GM12878 (cell line): ENCODE results near the gene PLXNB3. TPM values are rescaled to one million over a fixed set of nuclear protein-coding genes. Genes with fewer than 3 reads are reported as not detected.

ENCODE experiments used
- ATAC-seq: fragments of 200-7000 bp; cut with Tn5 transposase; 3 replicates; pipeline ENCODE4 v1.9.1; 2020; ENCODE audit warnings: mild to moderate bottlenecking, moderate library complexity
- BruUV-seq: library from RNA; stranded (reverse); fragments of 400-500 nt; replicated peaks from 2 replicates; lab custom pipeline; 2021; lab: Mats Ljungman, UMichigan
- CTCF ChIA-PET: fragments of 300-600 bp; sonication (Branson Sonifier 250); formaldehyde crosslinking; extraction: SDS; loops from one replicate; lab custom pipeline; 2021; ENCODE audit warnings: inconsistent platforms; lab: Yijun Ruan, JAX
- POLR2A ChIA-PET: fragments of 350-600 bp; formaldehyde crosslinking; extraction: SDS; loops from one replicate; lab custom pipeline; 2021; ENCODE audit warnings: inconsistent platforms; lab: Charles Lee
- RAD21 ChIA-PET: fragments of 300-600 bp; sonication (Branson Sonifier 250); formaldehyde crosslinking; loops from one replicate; lab custom pipeline; 2023; ENCODE audit warnings: antibody characterized with exemption; ENCODE audit not compliant: unreplicated experiment; lab: Charles Lee
- SMC1A ChIA-PET: fragments of 300-600 bp; sonication (Branson Sonifier 250); formaldehyde crosslinking; loops from one replicate; lab custom pipeline; 2023; ENCODE audit not compliant: unreplicated experiment, uncharacterized antibody; lab: Charles Lee
- DNase-seq: peaks from one replicate; pipeline ENCODE4 v3.0.0-alpha.2; 2011; ENCODE audit warnings: low read depth, low spot score
- FAIRE-seq: peaks from 3 replicates; lab custom pipeline; 2011; peaks lifted over from hg19 to GRCh38; lab: Jason Lieb, UNC
- H2AFZ ChIP-seq: 2 replicates; pipeline ENCODE4 v1.6.0; 2011; ENCODE audit warnings: low read depth, low read length, control low read depth; ENCODE audit not compliant: control insufficient read depth
- H3K27ac ChIP-seq: 2 replicates; pipeline ENCODE4 v1.5.1; 2011; ENCODE audit warnings: control low read depth; ENCODE audit not compliant: control insufficient read depth, insufficient read depth
- H3K27me3 ChIP-seq, 2 experiments: replicated peaks in 1 of 2; 2 replicates each; pipeline versions ENCODE4 v1.6.0 to v1.6.1; 2011; ENCODE audit warnings: low read length in 1 of 2; ENCODE audit not compliant: control insufficient read depth in 2 of 2, insufficient read depth in 2 of 2
- H3K36me3 ChIP-seq, 2 experiments: 2 replicates each; pipeline ENCODE4 v1.5.1; 2011; ENCODE audit warnings: low read length in 1 of 2; ENCODE audit not compliant: control insufficient read depth in 2 of 2, insufficient read depth in 2 of 2
- H3K4me1 ChIP-seq: 2 replicates; pipeline ENCODE4 v1.6.1; 2011; ENCODE audit warnings: mild to moderate bottlenecking, low read length, moderate library complexity, mixed read lengths; ENCODE audit not compliant: control insufficient read depth, insufficient read depth
- H3K4me2 ChIP-seq: 2 replicates; pipeline ENCODE4 v1.6.0; 2011; ENCODE audit warnings: control low read depth; ENCODE audit not compliant: control insufficient read depth, insufficient read depth
- H3K4me3 ChIP-seq: fragments of 200-600 bp; sonication (generic); 2 replicates; pipeline ENCODE4 v1.5.1; 2016
- H3K79me2 ChIP-seq: 2 replicates; pipeline ENCODE4 v1.6.0; 2011; ENCODE audit warnings: low read length; ENCODE audit not compliant: control insufficient read depth, insufficient read depth
- H3K9ac ChIP-seq: 2 replicates; pipeline ENCODE4 v1.8.0; 2011; ENCODE audit warnings: low read length, control low read depth, mixed read lengths; ENCODE audit not compliant: control insufficient read depth, insufficient read depth
- H3K9me3 ChIP-seq: replicated peaks from 3 replicates; pipeline ENCODE4 v1.5.1; 2011; ENCODE audit warnings: mild to moderate bottlenecking, low read length; ENCODE audit not compliant: control insufficient read depth, insufficient read depth
- H4K20me1 ChIP-seq: 2 replicates; pipeline ENCODE4 v1.6.0; 2011; ENCODE audit not compliant: control insufficient read depth, insufficient read depth
- DPF2 ChIP-seq: fragments of 450-650 bp; IDR thresholded peaks from 2 replicates; pipeline ENCODE4 v1.6.1; 2017; ENCODE audit warnings: mild to moderate bottlenecking
- ELK1 ChIP-seq: IDR thresholded peaks from 2 replicates; pipeline ENCODE4 v1.6.1; 2012; ENCODE audit warnings: low read depth, low read length, improper control_type of control experiment
- GABPA ChIP-seq: IDR thresholded peaks from 2 replicates; pipeline ENCODE4 v1.6.1; 2014; ENCODE audit warnings: antibody characterized with exemption, low read depth, mild to moderate bottlenecking, inconsistent platforms
- IRF3 ChIP-seq: fragments of 450-650 bp; IDR thresholded peaks from 2 replicates; pipeline ENCODE4 v1.6.1; 2014; ENCODE audit warnings: mild to moderate bottlenecking
- IRF4 ChIP-seq: IDR thresholded peaks from 2 replicates; pipeline ENCODE4 v1.6.1; 2011; ENCODE audit warnings: low read depth, low read length
- JUNB ChIP-seq: IDR thresholded peaks from 2 replicates; pipeline ENCODE4 v1.6.1; 2016; ENCODE audit warnings: antibody characterized with exemption, mild to moderate bottlenecking
- LARP7 ChIP-seq: fragments of 450-650 bp; IDR thresholded peaks from 2 replicates; pipeline ENCODE4 v1.6.1; 2017; ENCODE audit warnings: mild to moderate bottlenecking
- PBX3 ChIP-seq: IDR thresholded peaks from 2 replicates; pipeline ENCODE4 v1.6.1; 2011; ENCODE audit warnings: mild to moderate bottlenecking, low read depth, low read length, moderate library complexity; ENCODE audit not compliant: insufficient replicate concordance
- SIN3A ChIP-seq: IDR thresholded peaks from 2 replicates; pipeline ENCODE4 v1.6.1; 2012; ENCODE audit warnings: low read depth, low read length, improper control_type of control experiment
- SREBF2 ChIP-seq: IDR thresholded peaks from 2 replicates; pipeline ENCODE4 v1.6.1; 2012; ENCODE audit warnings: mild to moderate bottlenecking, low read length
- TBL1XR1 ChIP-seq: IDR thresholded peaks from 2 replicates; pipeline ENCODE4 v1.6.1; 2012; ENCODE audit warnings: low read depth, low read length, improper control_type of control experiment
- YBX1 ChIP-seq: fragments of 450-650 bp; IDR thresholded peaks from 2 replicates; pipeline ENCODE4 v1.6.1; 2016; ENCODE audit warnings: antibody characterized with exemption
- ZBTB33 ChIP-seq: fragments of 450-650 bp; IDR thresholded peaks from 2 replicates; pipeline ENCODE4 v1.6.1; 2017; ENCODE audit warnings: mild to moderate bottlenecking
- ZNF274 ChIP-seq: IDR thresholded peaks from one replicate; pipeline ENCODE4 v1.8.0; 2011; ENCODE audit not compliant: insufficient read length, insufficient read depth
- WGBS: methylation state at CpG from one replicate; pipeline ENCODE4 v1.1.6; 2016; ENCODE audit warnings: low lambda C conversion rate; ENCODE audit not compliant: insufficient replicate concordance, insufficient coverage; ENCODE audit errors: missing lambda C conversion rate; 5-methylcytosine and 5-hydroxymethylcytosine counted together
- in situ Hi-C: fragments of 300-500 bp; cut with MboI; formaldehyde crosslinking; loops from 9 replicates; pipeline ENCODE4 v1.14.3; 2018; ENCODE audit warnings: mixed read lengths
- intact Hi-C: fragments of 100-400 bp; cut with micrococcal nuclease; formaldehyde crosslinking; loops from one replicate; pipeline ENCODE4 v1.14.2; 2022; ENCODE audit not compliant: unreplicated experiment
- polyA plus RNA-seq, 11 experiments: library from polyadenylated mRNA; depleted of rRNA in 4 of 11; unstranded in 6 of 11; stranded (reverse) in 5 of 11; fragments of >200 nt; fragmentation: Nextera tagmentation in 4 of 11; fragmentation: Illumina TruSeq in 1 of 11; extraction: Ambion mirVana in 4 of 11; extraction: Trizol in 1 of 11; gene quantifications; 1 replicate in 1 of 11; 2 replicates in 10 of 11; pipeline versions ENCODE4 v1.2.1 to v1.2.3, GENCODE V29; 2011 to 2016; ENCODE audit warnings: inconsistent platforms in 2 of 11, missing spikeins in 2 of 11, low read depth in 1 of 11
- total RNA-seq, 4 experiments: library from RNA; depleted of rRNA in 3 of 4; stranded (reverse); fragments of >200 nt in 3 of 4; fragmentation: Illumina TruSeq in 1 of 4; extraction: Trizol in 1 of 4; gene quantifications; 2 replicates each; pipeline versions ENCODE4 v1.2.1 to v1.2.3, GENCODE V29; 2013 to 2021
- TF ChIP-seq, protein P1 (sequence below): fragments of 450-650 bp; formaldehyde crosslinking; IDR thresholded peaks from 2 replicates; pipeline ENCODE4 v1.4.0; 2022; ENCODE audit warnings: mild to moderate bottlenecking, moderate library complexity

PLXNB3 gene
- total and polyA plus RNA-seq, 10 of the 15 experiments (the other 5 are each of a cell fraction or from before 2014, with no cell fraction given): 0.06 to 0.68 (median 0.19) TPM; not detected in 4

DNA sequence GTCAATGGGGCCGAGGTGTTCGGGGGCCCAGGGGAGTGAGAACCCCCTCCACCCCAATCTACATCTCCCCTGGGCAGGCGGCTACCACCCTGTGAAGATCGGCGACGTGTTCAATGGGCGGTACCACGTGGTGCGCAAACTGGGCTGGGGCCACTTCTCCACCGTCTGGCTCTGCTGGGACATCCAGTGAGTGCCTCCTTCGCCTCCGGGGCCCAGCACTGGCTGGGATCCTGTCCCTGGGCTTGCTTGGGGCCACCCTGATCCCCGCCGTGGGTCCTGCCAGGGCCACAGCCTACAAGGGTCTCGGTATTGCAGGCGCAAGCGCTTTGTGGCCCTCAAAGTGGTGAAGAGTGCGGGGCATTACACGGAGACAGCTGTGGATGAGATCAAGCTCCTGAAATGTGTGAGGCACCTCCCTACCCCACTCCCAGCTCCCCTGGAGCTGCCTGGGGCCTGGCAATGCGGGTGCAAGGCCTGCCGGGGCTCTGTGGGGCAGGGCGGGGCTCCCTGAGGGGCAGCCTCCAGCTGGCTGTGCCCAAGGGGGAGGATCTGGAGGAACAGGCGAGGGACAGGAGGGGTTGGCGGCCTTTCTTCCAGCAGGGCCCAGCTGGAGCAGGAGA, 17.5 kb downstream of the PLXNB3 start:
- FAIRE-seq (no peak), ATAC-seq (no peak), DNase-seq (no peak)
- 66% methylated on average over 23 of the region's 24 CpGs for WGBS
- intact Hi-C loops: no loop called here
- RAD21 ChIA-PET: no interaction called here
- Histone ChIP-seq H3K4me2 (no peak overlapping the region), H3K79me2 (no peaks in the 10 kb centered on the region), H3K36me3 (no peaks in the 10 kb centered on the region; a peak in 1 of 4 replicates), H3K27me3 (no peaks in the 10 kb centered on the region), H3K9ac (no peak overlapping the region), H3K9me3 (no peaks in the 10 kb centered on the region; the same call in 2 of the 3 replicates), H3K4me3 (no peak overlapping the region), H3K4me1 (no peaks in the 10 kb centered on the region)
- SMC1A ChIA-PET: no interaction called here
- CTCF ChIA-PET: no interaction called here
- POLR2A ChIA-PET: no interaction called here
- in situ Hi-C loops: loop anchor here (10.0 kb wide), 1 partner anchor 47 kb away; no protein-coding TSS in a partner anchor
- BruUV-seq: no TSS peak
- TF ChIP-seq GABPA (no peak), ELK1 (no peak), JUNB (no peak), ZBTB33 (no peak), ZNF274 (no peak), YBX1 (no peak), DPF2 (no peak), IRF3 (no peak), IRF4 (no peak), TBL1XR1 (no peak), SIN3A (no peak), LARP7 (no peak), PBX3 (no peak), SREBF2 (no peak)
- TF ChIP-seq, protein P1, sequence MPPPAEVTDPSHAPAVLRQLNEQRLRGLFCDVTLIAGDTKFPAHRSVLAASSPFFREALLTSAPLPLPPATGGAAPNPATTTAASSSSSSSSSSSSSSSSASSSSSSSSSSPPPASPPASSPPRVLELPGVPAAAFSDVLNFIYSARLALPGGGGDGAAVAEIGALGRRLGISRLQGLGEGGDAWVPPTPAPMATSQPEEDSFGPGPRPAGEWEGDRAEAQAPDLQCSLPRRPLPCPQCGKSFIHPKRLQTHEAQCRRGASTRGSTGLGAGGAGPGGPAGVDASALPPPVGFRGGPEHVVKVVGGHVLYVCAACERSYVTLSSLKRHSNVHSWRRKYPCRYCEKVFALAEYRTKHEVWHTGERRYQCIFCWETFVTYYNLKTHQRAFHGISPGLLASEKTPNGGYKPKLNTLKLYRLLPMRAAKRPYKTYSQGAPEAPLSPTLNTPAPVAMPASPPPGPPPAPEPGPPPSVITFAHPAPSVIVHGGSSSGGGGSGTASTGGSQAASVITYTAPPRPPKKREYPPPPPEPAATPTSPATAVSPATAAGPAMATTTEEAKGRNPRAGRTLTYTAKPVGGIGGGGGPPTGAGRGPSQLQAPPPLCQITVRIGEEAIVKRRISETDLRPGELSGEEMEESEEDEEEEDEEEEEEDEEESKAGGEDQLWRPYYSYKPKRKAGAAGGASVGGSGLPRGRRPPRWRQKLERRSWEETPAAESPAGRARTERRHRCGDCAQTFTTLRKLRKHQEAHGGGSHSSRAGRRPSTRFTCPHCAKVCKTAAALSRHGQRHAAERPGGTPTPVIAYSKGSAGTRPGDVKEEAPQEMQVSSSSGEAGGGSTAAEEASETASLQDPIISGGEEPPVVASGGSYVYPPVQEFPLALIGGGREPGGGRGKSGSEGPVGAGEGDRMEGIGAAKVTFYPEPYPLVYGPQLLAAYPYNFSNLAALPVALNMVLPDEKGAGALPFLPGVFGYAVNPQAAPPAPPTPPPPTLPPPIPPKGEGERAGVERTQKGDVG: no peak
- TF ChIP-seq, all 136 proteins: peak for 0
- no peaks in the 10 kb centered on the region for H4K20me1 ChIP-seq
- no peak overlapping the region for H3K27ac ChIP-seq
- no peak overlapping the region for H2AFZ ChIP-seq
